ENCODE data around the gene CECR2. TPM values are rescaled to one million over a fixed set of nuclear protein-coding genes. Genes with fewer than 3 reads are reported as not detected.

The CECR2 gene
- total RNA-seq, 2 experiments from 2014 or later, result not detected

GRCh38 chr22:17387356-17387755 is 18.1 kb downstream of the CECR2 start:
- ATAC-seq (ENCODE audit: poor library complexity), result no peak

GRCh38 chr22:17388235-17388634 is 19.0 kb downstream of the CECR2 start:
- Mint-ChIP-seq H3K4me1 (ENCODE audit: low read depth) (no peaks in the 10 kb centered on the region), H3K27ac (no peak overlapping the region), H3K9me3 (no peaks in the 10 kb centered on the region), H3K4me3 (no peak overlapping the region), H3K36me3 (ENCODE audit: low read depth) (no peaks in the 10 kb centered on the region), H3K27me3 (peaks cover 1% of the 10 kb centered on the region)
- DNase-seq, result no peak
- Histone ChIP-seq H3K9me3 (ENCODE audit: control insufficient read depth in 1 of 2, insufficient read depth in 1 of 2, low read length in 2 of 2) (no peaks in the 10 kb centered on the region), H3K4me3 (ENCODE audit: low read length) (no peak overlapping the region), H3K4me1 (ENCODE audit: insufficient read depth, low read length) (no peaks in the 10 kb centered on the region), H3K36me3 (ENCODE audit: insufficient read depth, low read length) (no peaks in the 10 kb centered on the region), H3K27me3 (ENCODE audit: control insufficient read depth in 1 of 2, insufficient read depth in 2 of 2, low read length in 2 of 2) (no peaks in the 10 kb centered on the region), H3K27ac (ENCODE audit: low read depth in 1 of 2, low read length in 2 of 2) (no peak overlapping the region)
- POLR2A ChIA-PET, result no interaction called here
- intact Hi-C loops (cut with DNase I, micrococcal nuclease), result no loop called here
- TF ChIP-seq CTCF (IDR thresholded peaks at IDR 0.05), result no peak
- no peak for ATAC-seq (ENCODE audit: poor library complexity)
- CTCF ChIA-PET, result no interaction called here

More at GRCh38 chr22:17387356-17387755, 18.1 kb downstream of the CECR2 start:
- Mint-ChIP-seq H3K27me3 (peaks cover 4% of the 10 kb centered on the region), H3K4me1 (ENCODE audit: low read depth) (no peaks in the 10 kb centered on the region), H3K27ac (no peak overlapping the region), H3K4me3 (no peak overlapping the region), H3K9me3 (no peaks in the 10 kb centered on the region), H3K36me3 (ENCODE audit: low read depth) (no peaks in the 10 kb centered on the region)
- CTCF ChIA-PET, result no interaction called here
- no peak overlapping the region for H3K4me3 ChIP-seq (ENCODE audit: low read length)
- intact Hi-C loops (cut with DNase I, micrococcal nuclease), result no loop called here
- POLR2A ChIA-PET, result no interaction called here
- DNase-seq, result no peak
- no peak for TF ChIP-seq CTCF (IDR thresholded peaks at IDR 0.05)
- H3K27me3 ChIP-seq (ENCODE audit: control insufficient read depth in 1 of 2, insufficient read depth in 2 of 2, low read length in 2 of 2), result no peaks in the 10 kb centered on the region
- H3K4me1 ChIP-seq (ENCODE audit: insufficient read depth, low read length), result no peaks in the 10 kb centered on the region
- no peak overlapping the region for H3K27ac ChIP-seq (ENCODE audit: low read depth in 1 of 2, low read length in 2 of 2)
- no peaks in the 10 kb centered on the region for H3K9me3 ChIP-seq (ENCODE audit: control insufficient read depth in 1 of 2, insufficient read depth in 1 of 2, low read length in 2 of 2)
- no peaks in the 10 kb centered on the region for H3K36me3 ChIP-seq (ENCODE audit: insufficient read depth, low read length)

GRCh38 chr22:17390087-17390486 is 20.8 kb downstream of the CECR2 start:
- TF ChIP-seq CTCF (IDR thresholded peaks at IDR 0.05), result no peak
- CTCF ChIA-PET, result no interaction called here
- Mint-ChIP-seq H3K27me3 (no peaks in the 10 kb centered on the region), H3K4me3 (no peak overlapping the region), H3K4me1 (ENCODE audit: low read depth) (no peaks in the 10 kb centered on the region), H3K27ac (no peak overlapping the region), H3K36me3 (ENCODE audit: low read depth) (no peaks in the 10 kb centered on the region), H3K9me3 (no peaks in the 10 kb centered on the region)
- no peaks in the 10 kb centered on the region for H3K36me3 ChIP-seq (ENCODE audit: insufficient read depth, low read length)
- no peaks in the 10 kb centered on the region for H3K9me3 ChIP-seq (ENCODE audit: control insufficient read depth in 1 of 2, insufficient read depth in 1 of 2, low read length in 2 of 2)
- no peak for ATAC-seq (ENCODE audit: poor library complexity)
- no peaks in the 10 kb centered on the region for H3K4me1 ChIP-seq (ENCODE audit: insufficient read depth, low read length)
- H3K27me3 ChIP-seq (ENCODE audit: control insufficient read depth in 1 of 2, insufficient read depth in 2 of 2, low read length in 2 of 2), result no peaks in the 10 kb centered on the region
- intact Hi-C loops (cut with DNase I, micrococcal nuclease), result no loop called here
- H3K4me3 ChIP-seq (ENCODE audit: low read length), result no peak overlapping the region
- POLR2A ChIA-PET, result no interaction called here
- no peak for DNase-seq
- no peak overlapping the region for H3K27ac ChIP-seq (ENCODE audit: low read depth in 1 of 2, low read length in 2 of 2)

Measured in CD4-positive, alpha-beta T cell (primary cell).